DMS53 treated with DMSO at 0.1 percent for 48 hours (cell line): ENCODE measurements around the gene CNOT1.
"Not testable (repeated sequence)": the region's sequence is repeated elsewhere in the genome, so short reads cannot be mapped to it uniquely, and the experiment has no call there.

ENCODE experiments used
- DNase-seq: peaks from one replicate; lab custom pipeline; 2025; ENCODE audit not compliant: unreplicated experiment; lab: John Stamatoyannopoulos, UW

CNOT1 gene

GRCh38 chr16:58629733-58630640 lies at the start of gene CNOT1:
Gene CNOT1 (minus strand): TSS chr16:58629826. CDS start chr16:58599337, 30,489 bp downstream.
- DNase-seq = peak; percentile 96

- DNase-seq = no peak
Observed at GRCh38 chr16:58678716-58679115, 49.1 kb upstream of the CNOT1 start.

GRCh38 chr16:58678269-58678668 lies 48.6 kb upstream of the CNOT1 start:
- no peak for DNase-seq

GRCh38 chr16:58670946-58671583 lies 41.4 kb upstream of the CNOT1 start:
- DNase-seq = no peak

- no peak for DNase-seq
Observed at GRCh38 chr16:58670177-58670576, 40.6 kb upstream of the CNOT1 start.

- no peak for DNase-seq
Observed at GRCh38 chr16:58665200-58665599, 35.6 kb upstream of the CNOT1 start.

GRCh38 chr16:58661199-58661830 lies 31.7 kb upstream of the CNOT1 start:
- DNase-seq = peak; percentile 68

GRCh38 chr16:58659911-58660310 lies 30.3 kb upstream of the CNOT1 start:
- DNase-seq = not testable (repeated sequence)

- no peak for DNase-seq
Observed at GRCh38 chr16:58658796-58659211, 29.2 kb upstream of the CNOT1 start.

GRCh38 chr16:58656899-58657298 lies 27.3 kb upstream of the CNOT1 start:
- DNase-seq = no peak

- no peak for DNase-seq
Observed at GRCh38 chr16:58655215-58655596, 25.6 kb upstream of the CNOT1 start.

- no peak for DNase-seq
Observed at GRCh38 chr16:58654560-58655214, 25.1 kb upstream of the CNOT1 start.

- no peak for DNase-seq
Observed at GRCh38 chr16:58652741-58653140, 23.1 kb upstream of the CNOT1 start.

- no peak for DNase-seq
Observed at GRCh38 chr16:58651965-58652348, 22.3 kb upstream of the CNOT1 start.

GRCh38 chr16:58649707-58650106 lies 20.1 kb upstream of the CNOT1 start:
- DNase-seq = no peak

GRCh38 chr16:58647107-58647506 lies 17.5 kb upstream of the CNOT1 start:
- DNase-seq = no peak

GRCh38 chr16:58644765-58645487 lies 15.3 kb upstream of the CNOT1 start:
- no peak for DNase-seq

GRCh38 chr16:58644108-58644507 lies 14.5 kb upstream of the CNOT1 start:
- DNase-seq = no peak

GRCh38 chr16:58640949-58641348 lies 11.3 kb upstream of the CNOT1 start:
- no peak for DNase-seq

GRCh38 chr16:58639836-58640235 lies 10.2 kb upstream of the CNOT1 start:
- DNase-seq = no peak

- no peak for DNase-seq
Observed at GRCh38 chr16:58639230-58639629, 9.6 kb upstream of the CNOT1 start.
